GM12865 (cell line): Measurements from ENCODE around the gene ZP1.

Experiments
- DNase-seq: peaks from one replicate; pipeline ENCODE4 v3.0.0; 2010; ENCODE audit warnings: low read depth
- H3K4me3 ChIP-seq: 2 replicates; pipeline ENCODE4 v1.5.1; 2011; ENCODE audit warnings: mild to moderate bottlenecking, low read depth, low read length, control low read depth
- TF ChIP-seq, protein P1 (sequence below): IDR thresholded peaks from 2 replicates; pipeline ENCODE4 v1.5.1; 2011; ENCODE audit warnings: low read length, control low read depth, low read depth, inconsistent platforms; ENCODE audit not compliant: insufficient read depth; ENCODE audit errors: missing control alignments

The ZP1 gene

DNA sequence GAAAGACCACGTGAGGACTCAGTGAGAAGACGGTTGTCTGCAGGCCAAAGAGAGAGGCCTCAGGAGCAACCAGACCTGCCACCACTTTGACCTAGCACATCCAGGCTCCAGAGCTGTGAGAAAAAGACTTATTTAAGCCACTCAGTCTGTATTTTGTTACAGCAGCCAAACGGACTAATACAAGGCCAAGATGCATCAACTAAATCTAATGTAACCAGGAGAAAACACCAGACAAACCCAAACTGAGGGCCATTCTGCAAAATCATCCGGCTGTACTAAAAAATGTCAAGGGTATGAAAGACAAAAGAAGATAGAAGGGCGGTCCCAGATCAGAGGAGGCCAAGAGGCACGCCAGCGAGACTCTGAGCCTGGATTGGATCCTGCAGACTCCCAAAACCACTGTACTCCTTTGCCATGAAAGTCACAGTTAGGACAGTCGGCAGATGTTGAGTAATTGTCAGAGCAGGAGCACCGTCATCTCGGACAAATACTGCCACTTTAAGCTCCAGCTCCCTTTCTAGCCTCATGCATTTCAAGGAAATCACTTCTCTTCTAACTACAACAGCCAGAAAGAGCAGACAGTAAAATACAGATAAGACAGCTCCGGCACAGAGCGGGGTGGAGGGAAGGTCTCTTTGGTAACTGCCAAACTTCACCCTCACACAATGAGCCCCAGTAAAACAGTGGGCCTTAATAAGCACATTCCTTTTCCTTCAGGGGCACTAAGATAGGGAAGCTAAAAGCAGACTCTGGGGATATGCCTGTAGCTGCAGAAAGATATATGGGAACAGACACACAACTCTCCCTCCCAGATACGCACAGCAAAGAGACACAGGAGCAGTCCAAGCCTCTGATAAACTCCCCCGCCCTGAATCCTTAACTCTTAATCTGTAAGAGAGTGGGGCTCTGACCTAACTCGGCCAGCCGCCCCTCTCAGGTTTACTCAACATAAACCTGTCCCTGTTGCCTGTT is 3.5 kb upstream of the ZP1 start:
- H3K4me3 ChIP-seq, result no peak overlapping the region
- no peak for DNase-seq
- TF ChIP-seq, protein P1, sequence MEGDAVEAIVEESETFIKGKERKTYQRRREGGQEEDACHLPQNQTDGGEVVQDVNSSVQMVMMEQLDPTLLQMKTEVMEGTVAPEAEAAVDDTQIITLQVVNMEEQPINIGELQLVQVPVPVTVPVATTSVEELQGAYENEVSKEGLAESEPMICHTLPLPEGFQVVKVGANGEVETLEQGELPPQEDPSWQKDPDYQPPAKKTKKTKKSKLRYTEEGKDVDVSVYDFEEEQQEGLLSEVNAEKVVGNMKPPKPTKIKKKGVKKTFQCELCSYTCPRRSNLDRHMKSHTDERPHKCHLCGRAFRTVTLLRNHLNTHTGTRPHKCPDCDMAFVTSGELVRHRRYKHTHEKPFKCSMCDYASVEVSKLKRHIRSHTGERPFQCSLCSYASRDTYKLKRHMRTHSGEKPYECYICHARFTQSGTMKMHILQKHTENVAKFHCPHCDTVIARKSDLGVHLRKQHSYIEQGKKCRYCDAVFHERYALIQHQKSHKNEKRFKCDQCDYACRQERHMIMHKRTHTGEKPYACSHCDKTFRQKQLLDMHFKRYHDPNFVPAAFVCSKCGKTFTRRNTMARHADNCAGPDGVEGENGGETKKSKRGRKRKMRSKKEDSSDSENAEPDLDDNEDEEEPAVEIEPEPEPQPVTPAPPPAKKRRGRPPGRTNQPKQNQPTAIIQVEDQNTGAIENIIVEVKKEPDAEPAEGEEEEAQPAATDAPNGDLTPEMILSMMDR, result no peak

DNA sequence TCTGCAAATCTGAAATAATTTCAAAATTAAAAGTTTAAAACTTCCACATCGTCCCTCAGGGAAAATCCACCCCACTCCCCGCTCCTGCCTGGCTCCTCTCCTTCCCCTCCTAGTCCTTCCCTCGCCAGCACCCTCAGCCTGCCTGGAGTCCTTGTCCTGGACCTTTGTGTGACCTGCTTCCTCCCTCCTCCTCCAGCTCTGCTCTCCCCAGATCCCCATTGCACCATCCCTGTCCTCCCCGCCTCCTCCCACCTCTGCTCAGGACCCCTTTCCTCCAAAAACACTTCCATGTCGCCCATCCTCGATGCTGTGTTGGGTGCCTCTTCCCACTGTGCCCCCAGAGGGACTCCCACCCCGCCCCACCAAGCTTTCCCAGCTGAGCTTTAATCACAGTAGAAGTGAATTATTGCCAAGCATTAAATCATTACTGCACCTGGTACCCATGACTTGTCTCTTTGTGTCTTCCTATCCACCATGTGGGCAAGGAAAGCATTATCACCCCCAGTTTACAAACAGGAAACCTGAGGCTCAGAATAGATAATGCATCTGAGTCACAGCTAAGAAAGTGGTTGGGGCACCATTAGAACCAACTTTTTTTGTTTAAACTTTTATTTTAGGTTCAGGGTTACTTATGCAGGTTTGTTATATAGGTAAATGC is 2.4 kb upstream of the ZP1 start:
- TF ChIP-seq, protein P1, result no peak
- no peak for DNase-seq
- no peak overlapping the region for H3K4me3 ChIP-seq

DNA sequence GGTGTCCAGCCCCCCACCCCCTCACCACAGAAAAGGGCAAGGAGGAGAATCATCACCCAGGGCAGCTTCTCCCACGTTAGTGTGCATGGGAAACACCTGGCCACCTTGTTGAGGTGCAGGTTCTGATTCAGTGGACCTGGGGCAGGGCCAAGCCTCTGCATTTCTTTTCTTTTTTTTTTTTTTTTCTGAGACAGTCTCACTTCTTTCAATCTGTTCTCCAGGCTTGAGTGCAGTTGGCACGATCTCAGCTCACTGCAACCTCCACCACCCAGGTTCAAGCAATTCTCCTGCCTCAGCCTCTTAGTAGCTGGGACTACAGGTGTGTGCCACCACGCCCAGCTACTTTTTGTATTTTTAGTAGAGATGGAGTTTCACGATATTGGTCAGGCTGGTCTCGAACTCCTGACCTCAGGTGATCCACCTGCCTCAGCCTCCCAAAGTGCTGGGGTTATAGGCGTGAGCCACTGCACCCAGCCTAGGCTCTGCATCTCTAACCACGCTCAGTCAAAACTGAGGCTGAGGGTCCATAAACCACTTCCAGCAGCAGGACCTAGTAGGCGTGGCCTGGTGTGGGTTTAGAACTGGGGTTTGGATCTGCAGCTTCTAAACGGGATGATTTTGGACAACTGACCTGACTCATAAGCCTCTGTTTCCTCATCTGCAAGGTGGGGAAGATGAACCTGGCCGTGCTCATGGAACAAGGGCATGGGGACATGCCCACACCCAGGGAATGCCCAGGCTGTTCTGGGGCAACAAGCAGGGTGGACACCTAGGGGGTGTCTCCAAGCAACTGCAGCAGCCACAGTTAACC is 734 bp downstream of the ZP1 start:
- H3K4me3 ChIP-seq, result no peak overlapping the region
- TF ChIP-seq, protein P1, result no peak
- no peak for DNase-seq

DNA sequence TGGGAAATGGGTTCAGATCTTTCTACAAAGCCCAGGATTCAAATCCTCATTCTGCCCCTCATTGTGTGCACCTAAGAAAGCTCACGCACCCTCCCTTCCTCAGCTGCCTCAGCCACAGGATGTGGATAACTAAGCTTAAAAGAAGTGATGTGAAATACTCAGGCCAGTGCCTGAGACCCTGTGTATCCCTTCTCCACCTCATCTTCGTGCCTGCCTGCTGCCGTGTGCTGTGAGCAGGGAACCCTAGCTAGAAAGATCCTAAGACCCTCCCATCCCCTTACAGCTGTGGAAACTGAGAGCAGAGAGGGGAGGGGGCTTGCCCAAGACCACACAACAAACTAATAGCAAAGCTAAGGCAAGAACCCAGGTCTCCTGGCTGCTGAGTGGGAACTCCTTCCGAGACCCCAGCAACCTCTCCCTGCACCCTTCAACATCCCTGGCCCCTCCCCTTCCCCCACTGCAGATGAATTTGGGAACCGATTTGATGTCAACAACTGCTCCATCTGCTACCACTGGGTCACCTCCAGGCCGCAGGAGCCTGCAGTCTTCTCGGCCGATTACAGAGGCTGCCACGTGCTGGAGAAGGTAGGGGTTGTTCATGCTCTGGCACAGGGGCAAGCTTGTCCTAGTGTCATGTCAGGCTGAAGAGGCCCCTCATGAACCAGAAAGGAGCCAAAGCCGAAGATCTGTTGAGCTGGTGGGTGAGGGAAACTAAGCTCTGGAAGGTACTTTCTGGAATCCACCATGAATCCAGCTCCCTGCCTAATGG is 1.5 kb downstream of the ZP1 start:
- DNase-seq, result no peak
- TF ChIP-seq, protein P1, result no peak
- no peak overlapping the region for H3K4me3 ChIP-seq

DNA sequence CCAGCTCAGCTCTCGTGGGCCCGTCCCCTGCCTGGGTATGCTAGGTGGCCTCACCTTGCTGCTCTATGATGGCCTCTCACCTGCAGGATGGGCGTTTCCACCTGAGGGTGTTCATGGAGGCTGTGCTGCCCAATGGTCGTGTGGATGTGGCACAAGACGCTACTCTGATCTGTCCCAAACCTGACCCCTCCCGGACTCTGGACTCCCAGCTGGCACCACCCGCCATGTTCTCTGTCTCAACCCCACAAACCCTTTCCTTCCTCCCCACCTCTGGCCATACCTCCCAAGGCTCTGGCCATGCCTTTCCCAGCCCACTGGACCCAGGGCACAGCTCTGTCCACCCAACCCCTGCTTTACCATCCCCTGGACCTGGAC is 2.1 kb downstream of the ZP1 start:
- no peak for DNase-seq
- H3K4me3 ChIP-seq, result no peak overlapping the region
- TF ChIP-seq, protein P1, result no peak

DNA sequence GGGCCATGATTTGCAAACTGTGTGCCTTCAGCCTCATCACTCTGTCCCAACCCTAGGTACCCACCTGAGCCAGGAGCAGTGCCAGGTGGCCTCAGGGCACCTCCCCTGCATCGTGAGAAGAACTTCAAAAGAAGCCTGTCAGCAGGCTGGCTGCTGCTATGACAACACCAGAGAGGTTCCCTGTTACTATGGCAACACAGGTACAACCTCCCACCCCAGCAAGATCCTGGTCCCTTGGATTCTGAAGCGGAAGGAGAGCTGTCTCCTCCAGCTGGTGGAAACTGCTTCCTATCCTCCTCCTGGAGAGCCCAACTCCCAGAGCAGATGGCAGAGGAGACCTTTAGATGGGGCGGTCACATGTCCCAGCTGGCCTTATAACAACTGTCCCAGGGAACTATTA is 2.9 kb downstream of the ZP1 start:
- no peak overlapping the region for H3K4me3 ChIP-seq
- TF ChIP-seq, protein P1, result no peak
- peak; percentile 19 for DNase-seq
